CD4-positive, alpha-beta T cell treated with Interleukin-2 at 100 ng/mL for 4 hours (primary cell): Measurements from ENCODE around the gene ZFP36L2.

Source experiments
- DNase-seq: peaks from one replicate; pipeline ENCODE4 v3.0.0-alpha.2; 2020; ENCODE audit warnings: low spot score

ZFP36L2 gene

GRCh38 chr2:43248621-43249020 is 22.2 kb upstream of the ZFP36L2 start:
- no peak for DNase-seq

- no peak for DNase-seq
Measured at GRCh38 chr2:43246641-43247040, 20.2 kb upstream of the ZFP36L2 start.

DNA sequence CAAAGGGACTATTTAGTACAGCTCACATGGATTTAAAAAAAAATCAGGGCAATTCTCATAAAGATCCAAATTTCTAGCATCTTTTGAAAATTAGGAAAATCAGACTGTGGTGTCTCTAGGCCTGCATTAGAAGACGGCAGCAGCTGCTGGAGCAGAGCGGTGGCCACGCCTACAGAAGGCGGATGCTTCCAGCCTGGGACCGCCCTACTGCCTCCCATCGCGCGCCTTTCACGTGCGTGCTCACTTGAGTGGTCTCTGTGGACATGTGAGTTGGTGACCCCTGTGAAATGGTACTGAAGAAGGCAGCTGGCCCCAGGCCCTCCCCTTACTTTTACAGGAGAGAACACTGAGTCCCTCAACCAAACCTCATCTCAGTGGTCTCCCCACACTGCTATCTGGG is 15.2 kb upstream of the ZFP36L2 start:
- DNase-seq: no peak

- no peak for DNase-seq
Measured at GRCh38 chr2:43240766-43241150, 14.4 kb upstream of the ZFP36L2 start.

DNA sequence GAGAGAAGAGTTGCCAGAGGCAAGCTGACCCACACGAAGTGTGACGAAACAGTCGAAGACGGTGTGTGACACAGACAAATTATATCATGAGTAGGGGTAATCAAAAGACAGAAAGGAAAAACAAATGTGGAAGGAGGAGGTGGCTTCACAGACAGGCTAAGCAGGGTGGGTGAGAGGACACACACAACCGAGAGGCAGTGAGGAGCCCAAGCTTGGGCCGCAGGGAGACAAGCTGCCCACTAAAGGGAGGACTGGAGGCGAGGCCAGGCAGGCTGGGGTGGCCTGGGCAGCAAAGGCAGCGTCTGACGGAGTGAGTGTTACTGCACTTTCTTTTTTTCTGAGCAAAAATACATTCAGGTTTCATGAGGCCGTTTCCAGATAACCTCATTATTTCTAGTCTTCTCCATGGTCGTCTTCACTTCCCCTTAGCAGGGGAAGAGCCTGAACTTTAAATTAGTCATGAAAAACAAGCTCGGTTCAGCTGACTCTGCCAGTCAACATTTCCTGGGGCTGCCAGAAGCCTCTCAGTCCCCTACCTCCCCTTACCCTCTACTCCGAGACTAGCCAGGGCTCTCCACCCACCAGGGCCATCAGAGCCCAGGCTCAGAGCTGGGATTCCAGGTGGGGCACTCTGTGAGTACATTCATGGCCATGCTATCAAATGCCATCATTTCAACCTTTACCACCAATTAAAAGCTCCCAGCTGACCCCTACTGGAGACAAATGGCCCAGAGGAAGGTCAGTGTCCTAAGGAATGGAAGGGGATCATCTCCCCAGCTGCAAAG is 13.8 kb upstream of the ZFP36L2 start:
- no peak for DNase-seq

- DNase-seq: no peak
Measured at GRCh38 chr2:43238813-43239212, 12.4 kb upstream of the ZFP36L2 start.

- DNase-seq: no peak
Measured at GRCh38 chr2:43238176-43238575, 11.8 kb upstream of the ZFP36L2 start.

- DNase-seq: no peak
Measured at GRCh38 chr2:43233218-43234212, 7.1 kb upstream of the ZFP36L2 start.

DNA sequence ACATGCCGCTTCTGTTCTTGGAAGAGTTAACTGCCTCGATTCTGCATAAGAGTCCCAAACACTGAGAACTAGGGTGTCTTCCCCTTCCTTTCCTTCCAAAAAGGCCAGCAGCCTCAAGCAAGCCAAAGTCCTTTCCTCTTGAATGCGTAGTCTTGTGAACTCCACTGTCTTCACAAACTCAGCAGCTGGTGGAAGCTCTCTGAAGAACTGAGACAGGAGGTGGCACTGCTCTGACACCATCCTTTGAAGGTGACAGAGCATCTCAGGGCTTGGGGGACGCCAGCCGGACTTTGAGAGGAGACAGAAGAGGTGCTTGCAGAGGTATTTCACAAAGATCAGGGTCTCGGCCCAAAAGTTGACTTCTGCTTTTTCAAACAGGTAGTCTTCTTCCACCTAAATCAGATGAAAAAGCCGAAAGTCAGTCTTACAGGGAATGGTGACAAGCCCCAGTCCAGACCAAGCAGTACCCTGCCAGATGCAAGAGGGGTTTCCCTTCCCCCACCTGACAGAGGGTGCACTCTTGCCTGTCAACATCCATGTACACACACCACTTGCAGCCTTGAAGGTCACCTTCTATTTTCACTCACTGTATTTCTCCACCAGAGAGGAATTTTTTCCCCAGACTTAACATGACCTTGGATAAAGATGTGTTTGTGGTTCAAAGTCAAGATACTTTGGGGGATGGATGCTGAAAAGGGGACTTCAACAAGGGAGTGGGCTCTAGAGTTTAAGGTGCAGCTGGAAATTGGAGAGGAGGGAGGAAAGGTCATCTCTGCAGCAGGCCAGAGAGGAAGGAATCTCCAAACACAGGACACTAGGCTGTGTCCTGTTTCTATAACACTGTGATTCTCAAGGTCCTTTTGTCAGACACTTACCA is 4.8 kb upstream of the ZFP36L2 start:
- no peak for DNase-seq

DNA sequence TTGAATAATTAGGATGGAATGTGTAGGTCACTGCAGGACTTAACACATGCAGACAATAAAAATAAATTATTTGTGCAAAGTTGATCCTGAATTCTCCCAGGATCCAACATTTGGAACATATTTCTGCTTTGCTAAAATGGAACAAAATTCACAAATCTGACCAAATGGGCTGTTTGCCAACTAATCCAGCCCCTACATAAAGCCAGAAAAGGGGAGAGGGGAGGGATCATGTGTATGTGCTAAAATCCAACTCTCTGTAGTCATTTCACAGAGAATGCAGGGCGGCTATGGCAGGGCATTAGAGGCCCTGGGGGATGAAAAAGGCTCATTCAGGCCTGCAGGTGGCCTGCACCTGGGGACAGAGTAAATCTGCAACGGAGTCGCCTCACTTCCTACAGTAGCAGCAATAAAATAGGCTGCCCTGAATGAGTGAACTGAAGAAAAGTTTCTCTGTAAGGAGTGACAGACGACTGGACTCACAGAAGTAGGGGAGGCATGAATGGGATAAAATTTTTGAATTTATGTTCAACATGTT is 4.0 kb upstream of the ZFP36L2 start:
- no peak for DNase-seq

DNA sequence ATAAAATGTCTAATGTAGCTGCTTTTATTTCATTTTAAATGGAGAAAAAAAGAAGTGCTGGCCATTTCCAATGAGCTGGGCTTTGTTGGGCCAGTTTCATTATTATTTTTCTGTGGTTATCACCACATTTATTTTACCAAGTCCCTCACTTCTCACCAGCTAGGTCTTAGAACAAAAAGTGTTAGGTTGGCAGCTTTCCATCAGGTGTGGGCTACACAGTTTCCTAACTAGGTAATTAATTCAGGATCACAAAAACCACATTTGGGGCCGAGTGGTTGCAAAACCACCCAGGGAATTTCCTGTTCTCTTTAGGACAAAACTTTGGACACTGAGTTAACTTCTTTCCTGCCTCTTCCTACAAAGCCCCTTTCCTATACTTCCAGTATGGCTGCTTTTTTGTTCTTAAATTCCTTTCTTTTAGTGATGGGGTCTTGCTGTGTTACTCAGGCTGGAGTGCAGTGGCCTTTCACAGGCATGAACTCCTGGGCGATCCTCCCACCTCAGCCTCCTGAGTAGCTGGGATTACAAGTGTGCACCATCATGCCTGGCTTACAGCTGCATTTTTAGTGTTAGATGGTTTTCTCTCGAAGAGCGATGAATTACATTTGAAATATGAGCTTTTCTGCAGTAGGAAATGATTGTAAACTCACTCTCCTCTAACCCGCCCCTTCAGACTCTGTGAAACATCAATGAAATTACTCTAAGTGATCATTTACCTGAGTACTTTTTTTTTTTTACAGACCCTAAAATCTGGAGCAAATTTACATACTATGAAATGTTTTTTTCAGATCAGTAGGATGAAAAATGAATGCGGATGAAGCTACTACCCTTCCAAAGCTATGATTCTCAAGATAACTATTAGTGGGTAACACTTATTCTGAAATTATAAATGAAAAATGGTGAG is 2.6 kb upstream of the ZFP36L2 start:
- peak; percentile 30 for DNase-seq

DNA sequence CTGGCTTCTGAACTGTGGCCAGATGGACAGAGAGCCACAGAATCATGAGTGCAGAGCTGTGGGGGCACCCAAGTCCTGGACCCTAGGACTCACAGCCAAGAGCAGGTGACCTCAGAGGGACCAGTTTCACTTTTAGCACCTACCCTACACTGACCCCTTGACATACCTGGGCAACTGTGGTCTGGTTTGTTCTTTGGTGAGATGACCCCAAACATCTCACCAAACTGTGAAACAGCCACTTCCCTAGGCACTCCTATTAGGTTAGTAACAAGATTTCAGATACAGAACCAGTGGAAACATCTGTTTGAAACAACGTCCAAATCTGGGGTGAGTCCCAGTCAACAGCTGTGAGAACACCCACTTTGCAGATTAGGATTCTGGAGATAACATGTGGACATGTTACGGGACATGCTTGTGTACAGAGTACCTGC is 1.9 kb upstream of the ZFP36L2 start:
- no peak for DNase-seq

- DNase-seq: no peak
Measured at GRCh38 chr2:43227830-43228281, 1.4 kb upstream of the ZFP36L2 start.

DNA sequence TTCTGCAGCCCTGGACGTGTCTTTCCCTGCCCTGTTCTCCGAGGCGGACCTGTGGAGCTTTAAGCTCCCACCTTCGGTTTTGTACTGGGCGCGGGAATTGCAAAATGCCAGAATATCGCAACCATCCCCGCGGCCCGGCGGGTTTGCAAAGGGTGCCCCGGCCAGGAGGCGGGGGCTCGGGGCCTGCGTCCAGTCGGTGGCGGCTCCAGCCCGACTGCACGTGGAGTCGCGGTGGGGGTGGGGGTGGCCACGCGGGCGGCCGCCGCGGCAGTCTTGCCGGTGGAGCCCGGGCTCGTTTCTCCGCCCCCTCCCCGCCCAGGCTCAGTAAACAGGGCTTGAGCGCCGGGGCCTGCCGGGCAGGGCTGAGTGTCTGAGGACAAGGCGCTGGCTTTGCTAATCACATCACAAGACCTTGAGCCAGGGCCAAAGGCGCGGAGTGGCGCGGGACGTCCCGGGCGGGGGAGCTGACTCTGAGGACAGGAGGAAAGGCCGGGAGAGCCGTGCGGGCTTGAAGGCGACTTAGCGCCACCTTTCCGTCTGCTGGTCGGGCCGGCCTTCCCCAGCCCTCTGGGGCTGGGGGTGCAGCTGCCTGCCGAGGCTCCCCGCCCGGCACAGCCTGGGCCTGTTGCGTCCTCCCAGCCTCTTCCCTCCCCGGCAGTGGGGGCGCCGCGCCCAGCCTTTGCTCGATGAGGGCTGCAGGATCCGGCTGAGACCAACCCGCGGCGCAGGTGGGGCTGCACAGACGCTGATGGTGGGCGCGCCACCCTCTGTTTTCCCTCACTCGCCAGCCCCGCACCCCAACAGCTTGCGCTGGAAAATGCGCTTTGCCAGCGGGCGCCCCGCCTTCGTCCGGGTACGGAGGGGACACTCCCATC is 786 bp upstream of the ZFP36L2 start:
- peak; percentile 52 for DNase-seq

DNA sequence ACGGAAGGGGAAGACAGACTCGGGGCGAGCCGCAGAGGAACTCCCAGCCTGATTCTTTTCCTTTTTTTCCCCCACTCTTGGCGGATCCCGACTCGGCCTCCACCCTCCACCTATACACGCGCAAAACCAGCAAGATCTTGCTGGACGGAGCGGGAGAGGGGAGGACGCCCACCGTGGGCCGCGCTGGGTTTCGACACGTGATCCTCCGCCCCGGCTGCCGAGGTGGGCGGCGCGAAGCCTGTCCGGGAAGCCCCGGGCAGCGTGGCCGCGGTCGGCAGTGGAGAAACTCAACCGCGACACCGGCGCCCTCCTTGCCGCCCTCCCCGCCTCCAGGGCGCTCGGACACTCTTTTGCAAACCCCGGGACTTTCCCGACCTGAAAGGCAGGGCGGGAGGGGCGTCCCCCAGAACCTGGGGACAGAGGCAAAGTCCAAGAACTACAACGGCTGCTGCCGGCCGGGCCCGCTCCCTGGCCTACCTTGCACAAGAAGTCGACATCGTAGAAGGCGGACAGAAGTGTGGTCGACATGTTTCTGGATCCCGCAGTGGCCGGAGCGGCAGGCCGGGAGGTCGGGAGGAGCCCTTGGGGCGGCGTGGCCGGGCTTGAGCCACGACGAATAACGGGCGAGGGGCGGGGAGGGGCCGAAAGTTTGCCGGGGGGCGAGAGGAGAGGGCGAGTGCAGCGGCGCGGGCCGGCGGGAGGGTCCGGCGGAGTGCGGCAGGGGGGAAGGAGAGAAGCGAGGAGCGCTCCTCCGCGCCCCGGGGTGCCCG is 433 bp downstream of the ZFP36L2 start:
- DNase-seq: peak; percentile 70

DNA sequence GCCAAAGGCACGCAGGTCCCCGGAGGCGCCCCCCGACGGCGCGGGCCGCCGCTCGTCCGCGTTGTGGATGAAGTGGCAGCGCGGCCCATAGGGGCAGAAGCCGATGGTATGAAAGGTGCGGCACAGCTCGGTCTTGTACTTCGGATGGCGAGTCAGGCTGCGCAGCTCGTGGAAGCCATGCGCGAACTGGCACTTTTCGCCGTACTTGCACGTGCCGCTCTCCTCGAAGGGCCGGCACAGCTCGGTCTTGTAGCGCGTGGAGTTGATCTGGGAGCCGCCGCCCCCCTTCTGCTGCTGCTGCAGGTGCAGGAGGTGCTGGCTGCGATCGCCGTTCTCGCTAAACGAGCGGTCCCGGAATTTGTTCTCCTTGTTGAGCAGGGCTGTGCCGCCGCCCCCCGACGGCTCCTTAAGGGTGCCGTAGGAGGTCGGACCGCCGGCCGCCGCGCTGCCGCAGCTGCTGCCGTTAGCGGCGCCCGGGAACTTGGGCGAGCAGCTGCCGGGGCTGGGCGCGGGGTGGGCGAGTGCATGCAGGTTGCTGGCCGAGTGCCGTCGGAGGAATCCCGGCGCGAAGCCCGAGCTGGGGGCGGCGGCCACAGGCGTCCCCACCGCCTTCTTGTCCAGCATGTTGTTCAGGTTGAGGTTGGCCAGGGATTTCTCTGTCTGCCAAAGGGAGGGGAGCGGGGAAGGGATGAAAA is 1.2 kb downstream of the ZFP36L2 start:
- DNase-seq: peak; percentile 66

GRCh38 chr2:43224571-43225092 is 1.8 kb downstream of the ZFP36L2 start:
- peak; percentile 42 for DNase-seq

- DNase-seq: peak; percentile 80
Measured at GRCh38 chr2:43224131-43224570, 2.3 kb downstream of the ZFP36L2 start.
